ENCODE measurements around the gene LSMEM2. TPM values are rescaled to one million over a fixed set of nuclear protein-coding genes. Genes with fewer than 3 reads are reported as not detected.

LSMEM2 gene
- total and polyA plus RNA-seq, 9 of the 15 experiments (the other 6 are each of a cell fraction or from before 2014, with no cell fraction given) = not detected

DNA sequence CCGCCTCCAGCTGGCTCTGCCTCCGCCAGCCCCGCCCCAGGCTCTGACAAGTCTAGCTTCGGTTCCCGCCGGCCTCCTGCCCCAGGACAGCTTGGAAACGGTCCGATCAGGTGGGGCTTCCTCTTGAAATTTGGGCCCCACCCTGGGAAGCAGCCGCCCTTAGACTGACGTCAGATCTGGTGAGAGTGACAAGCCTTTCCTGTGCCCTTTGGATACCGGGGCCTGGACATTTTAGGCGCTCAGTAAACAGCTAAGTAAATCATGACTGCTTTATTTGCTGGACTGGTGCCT lies 20.7 kb downstream of the LSMEM2 start (continued):
- TF ChIP-seq, protein P1, sequence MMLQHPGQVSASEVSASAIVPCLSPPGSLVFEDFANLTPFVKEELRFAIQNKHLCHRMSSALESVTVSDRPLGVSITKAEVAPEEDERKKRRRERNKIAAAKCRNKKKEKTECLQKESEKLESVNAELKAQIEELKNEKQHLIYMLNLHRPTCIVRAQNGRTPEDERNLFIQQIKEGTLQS (IDR thresholded peaks at IDR 0.05) = peak; percentile 71
- TF ChIP-seq, protein P1 (CRISPR knock-in tag; conservative IDR thresholded peaks at IDR 0.05) = no peak
- TF ChIP-seq, protein P2, sequence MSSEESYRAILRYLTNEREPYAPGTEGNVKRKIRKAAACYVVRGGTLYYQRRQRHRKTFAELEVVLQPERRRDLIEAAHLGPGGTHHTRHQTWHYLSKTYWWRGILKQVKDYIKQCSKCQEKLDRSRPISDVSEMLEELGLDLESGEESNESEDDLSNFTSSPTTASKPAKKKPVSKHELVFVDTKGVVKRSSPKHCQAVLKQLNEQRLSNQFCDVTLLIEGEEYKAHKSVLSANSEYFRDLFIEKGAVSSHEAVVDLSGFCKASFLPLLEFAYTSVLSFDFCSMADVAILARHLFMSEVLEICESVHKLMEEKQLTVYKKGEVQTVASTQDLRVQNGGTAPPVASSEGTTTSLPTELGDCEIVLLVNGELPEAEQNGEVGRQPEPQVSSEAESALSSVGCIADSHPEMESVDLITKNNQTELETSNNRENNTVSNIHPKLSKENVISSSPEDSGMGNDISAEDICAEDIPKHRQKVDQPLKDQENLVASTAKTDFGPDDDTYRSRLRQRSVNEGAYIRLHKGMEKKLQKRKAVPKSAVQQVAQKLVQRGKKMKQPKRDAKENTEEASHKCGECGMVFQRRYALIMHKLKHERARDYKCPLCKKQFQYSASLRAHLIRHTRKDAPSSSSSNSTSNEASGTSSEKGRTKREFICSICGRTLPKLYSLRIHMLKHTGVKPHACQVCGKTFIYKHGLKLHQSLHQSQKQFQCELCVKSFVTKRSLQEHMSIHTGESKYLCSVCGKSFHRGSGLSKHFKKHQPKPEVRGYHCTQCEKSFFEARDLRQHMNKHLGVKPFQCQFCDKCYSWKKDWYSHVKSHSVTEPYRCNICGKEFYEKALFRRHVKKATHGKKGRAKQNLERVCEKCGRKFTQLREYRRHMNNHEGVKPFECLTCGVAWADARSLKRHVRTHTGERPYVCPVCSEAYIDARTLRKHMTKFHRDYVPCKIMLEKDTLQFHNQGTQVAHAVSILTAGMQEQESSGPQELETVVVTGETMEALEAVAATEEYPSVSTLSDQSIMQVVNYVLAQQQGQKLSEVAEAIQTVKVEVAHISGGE (CRISPR knock-in tag; IDR thresholded peaks at IDR 0.05) = peak in 1 of 3 experiments; percentile 52; a peak in 2 of 6 replicates
- TF ChIP-seq SRF (CRISPR knock-in tag; IDR thresholded peaks at IDR 0.05) (peak in 1 of 2 experiments; percentile 81; a peak in 1 of 4 replicates), RCOR1 (IDR thresholded peaks at IDR 0.05; ENCODE audit: borderline replicate concordance in 1 of 2, low read depth in 2 of 2, low read length in 2 of 2) (peak in 1 of 2 experiments; percentile 50; a peak in 1 of 4 replicates)
- TF ChIP-seq, protein P3, sequence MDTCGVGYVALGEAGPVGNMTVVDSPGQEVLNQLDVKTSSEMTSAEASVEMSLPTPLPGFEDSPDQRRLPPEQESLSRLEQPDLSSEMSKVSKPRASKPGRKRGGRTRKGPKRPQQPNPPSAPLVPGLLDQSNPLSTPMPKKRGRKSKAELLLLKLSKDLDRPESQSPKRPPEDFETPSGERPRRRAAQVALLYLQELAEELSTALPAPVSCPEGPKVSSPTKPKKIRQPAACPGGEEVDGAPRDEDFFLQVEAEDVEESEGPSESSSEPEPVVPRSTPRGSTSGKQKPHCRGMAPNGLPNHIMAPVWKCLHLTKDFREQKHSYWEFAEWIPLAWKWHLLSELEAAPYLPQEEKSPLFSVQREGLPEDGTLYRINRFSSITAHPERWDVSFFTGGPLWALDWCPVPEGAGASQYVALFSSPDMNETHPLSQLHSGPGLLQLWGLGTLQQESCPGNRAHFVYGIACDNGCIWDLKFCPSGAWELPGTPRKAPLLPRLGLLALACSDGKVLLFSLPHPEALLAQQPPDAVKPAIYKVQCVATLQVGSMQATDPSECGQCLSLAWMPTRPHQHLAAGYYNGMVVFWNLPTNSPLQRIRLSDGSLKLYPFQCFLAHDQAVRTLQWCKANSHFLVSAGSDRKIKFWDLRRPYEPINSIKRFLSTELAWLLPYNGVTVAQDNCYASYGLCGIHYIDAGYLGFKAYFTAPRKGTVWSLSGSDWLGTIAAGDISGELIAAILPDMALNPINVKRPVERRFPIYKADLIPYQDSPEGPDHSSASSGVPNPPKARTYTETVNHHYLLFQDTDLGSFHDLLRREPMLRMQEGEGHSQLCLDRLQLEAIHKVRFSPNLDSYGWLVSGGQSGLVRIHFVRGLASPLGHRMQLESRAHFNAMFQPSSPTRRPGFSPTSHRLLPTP (IDR thresholded peaks at IDR 0.05; ENCODE audit: borderline replicate concordance, extremely low read depth, insufficient read length) = no peak
- TF ChIP-seq, protein P4, sequence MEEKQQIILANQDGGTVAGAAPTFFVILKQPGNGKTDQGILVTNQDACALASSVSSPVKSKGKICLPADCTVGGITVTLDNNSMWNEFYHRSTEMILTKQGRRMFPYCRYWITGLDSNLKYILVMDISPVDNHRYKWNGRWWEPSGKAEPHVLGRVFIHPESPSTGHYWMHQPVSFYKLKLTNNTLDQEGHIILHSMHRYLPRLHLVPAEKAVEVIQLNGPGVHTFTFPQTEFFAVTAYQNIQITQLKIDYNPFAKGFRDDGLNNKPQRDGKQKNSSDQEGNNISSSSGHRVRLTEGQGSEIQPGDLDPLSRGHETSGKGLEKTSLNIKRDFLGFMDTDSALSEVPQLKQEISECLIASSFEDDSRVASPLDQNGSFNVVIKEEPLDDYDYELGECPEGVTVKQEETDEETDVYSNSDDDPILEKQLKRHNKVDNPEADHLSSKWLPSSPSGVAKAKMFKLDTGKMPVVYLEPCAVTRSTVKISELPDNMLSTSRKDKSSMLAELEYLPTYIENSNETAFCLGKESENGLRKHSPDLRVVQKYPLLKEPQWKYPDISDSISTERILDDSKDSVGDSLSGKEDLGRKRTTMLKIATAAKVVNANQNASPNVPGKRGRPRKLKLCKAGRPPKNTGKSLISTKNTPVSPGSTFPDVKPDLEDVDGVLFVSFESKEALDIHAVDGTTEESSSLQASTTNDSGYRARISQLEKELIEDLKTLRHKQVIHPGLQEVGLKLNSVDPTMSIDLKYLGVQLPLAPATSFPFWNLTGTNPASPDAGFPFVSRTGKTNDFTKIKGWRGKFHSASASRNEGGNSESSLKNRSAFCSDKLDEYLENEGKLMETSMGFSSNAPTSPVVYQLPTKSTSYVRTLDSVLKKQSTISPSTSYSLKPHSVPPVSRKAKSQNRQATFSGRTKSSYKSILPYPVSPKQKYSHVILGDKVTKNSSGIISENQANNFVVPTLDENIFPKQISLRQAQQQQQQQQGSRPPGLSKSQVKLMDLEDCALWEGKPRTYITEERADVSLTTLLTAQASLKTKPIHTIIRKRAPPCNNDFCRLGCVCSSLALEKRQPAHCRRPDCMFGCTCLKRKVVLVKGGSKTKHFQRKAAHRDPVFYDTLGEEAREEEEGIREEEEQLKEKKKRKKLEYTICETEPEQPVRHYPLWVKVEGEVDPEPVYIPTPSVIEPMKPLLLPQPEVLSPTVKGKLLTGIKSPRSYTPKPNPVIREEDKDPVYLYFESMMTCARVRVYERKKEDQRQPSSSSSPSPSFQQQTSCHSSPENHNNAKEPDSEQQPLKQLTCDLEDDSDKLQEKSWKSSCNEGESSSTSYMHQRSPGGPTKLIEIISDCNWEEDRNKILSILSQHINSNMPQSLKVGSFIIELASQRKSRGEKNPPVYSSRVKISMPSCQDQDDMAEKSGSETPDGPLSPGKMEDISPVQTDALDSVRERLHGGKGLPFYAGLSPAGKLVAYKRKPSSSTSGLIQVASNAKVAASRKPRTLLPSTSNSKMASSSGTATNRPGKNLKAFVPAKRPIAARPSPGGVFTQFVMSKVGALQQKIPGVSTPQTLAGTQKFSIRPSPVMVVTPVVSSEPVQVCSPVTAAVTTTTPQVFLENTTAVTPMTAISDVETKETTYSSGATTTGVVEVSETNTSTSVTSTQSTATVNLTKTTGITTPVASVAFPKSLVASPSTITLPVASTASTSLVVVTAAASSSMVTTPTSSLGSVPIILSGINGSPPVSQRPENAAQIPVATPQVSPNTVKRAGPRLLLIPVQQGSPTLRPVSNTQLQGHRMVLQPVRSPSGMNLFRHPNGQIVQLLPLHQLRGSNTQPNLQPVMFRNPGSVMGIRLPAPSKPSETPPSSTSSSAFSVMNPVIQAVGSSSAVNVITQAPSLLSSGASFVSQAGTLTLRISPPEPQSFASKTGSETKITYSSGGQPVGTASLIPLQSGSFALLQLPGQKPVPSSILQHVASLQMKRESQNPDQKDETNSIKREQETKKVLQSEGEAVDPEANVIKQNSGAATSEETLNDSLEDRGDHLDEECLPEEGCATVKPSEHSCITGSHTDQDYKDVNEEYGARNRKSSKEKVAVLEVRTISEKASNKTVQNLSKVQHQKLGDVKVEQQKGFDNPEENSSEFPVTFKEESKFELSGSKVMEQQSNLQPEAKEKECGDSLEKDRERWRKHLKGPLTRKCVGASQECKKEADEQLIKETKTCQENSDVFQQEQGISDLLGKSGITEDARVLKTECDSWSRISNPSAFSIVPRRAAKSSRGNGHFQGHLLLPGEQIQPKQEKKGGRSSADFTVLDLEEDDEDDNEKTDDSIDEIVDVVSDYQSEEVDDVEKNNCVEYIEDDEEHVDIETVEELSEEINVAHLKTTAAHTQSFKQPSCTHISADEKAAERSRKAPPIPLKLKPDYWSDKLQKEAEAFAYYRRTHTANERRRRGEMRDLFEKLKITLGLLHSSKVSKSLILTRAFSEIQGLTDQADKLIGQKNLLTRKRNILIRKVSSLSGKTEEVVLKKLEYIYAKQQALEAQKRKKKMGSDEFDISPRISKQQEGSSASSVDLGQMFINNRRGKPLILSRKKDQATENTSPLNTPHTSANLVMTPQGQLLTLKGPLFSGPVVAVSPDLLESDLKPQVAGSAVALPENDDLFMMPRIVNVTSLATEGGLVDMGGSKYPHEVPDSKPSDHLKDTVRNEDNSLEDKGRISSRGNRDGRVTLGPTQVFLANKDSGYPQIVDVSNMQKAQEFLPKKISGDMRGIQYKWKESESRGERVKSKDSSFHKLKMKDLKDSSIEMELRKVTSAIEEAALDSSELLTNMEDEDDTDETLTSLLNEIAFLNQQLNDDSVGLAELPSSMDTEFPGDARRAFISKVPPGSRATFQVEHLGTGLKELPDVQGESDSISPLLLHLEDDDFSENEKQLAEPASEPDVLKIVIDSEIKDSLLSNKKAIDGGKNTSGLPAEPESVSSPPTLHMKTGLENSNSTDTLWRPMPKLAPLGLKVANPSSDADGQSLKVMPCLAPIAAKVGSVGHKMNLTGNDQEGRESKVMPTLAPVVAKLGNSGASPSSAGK (IDR thresholded peaks at IDR 0.05) = no peak
